Kidney (tissue), 14 donors: ENCODE data around the gene SNX24. TPM values are rescaled to one million over a fixed set of nuclear protein-coding genes. Genes with fewer than 3 reads are reported as not detected.
A peak's percentile ranks its signal among the peaks of the same experiment; 100 is the strongest.

Experiments
- DNase-seq, 5 donors: peaks; one replicate each; pipeline ENCODE4 v3.0.0-alpha.2; 2013 to 2020
- FAIRE-seq: peaks from 2 replicates; lab custom pipeline; 2012; peaks lifted over from hg19 to GRCh38; lab: Jason Lieb, UNC
- H3K27ac ChIP-seq, 2 donors: one replicate each; pipeline ENCODE4 v1.7.0; 2013; ENCODE audit warnings: low read depth in 2 of 2, low read length in 2 of 2, inconsistent platforms in 1 of 2
- H3K27me3 ChIP-seq: one replicate; pipeline ENCODE4 v1.7.1; 2013; ENCODE audit warnings: low read length, inconsistent platforms; ENCODE audit not compliant: control insufficient read depth, insufficient read depth
- H3K36me3 ChIP-seq, 3 donors: one replicate each; pipeline versions ENCODE4 v1.7.0 to v1.7.1; 2013; ENCODE audit warnings: low read length in 3 of 3, control low read depth in 1 of 3, inconsistent platforms in 1 of 3; ENCODE audit not compliant: insufficient read depth in 3 of 3, control insufficient read depth in 2 of 3
- H3K4me1 ChIP-seq, 3 donors: one replicate each; pipeline versions ENCODE4 v1.7.0 to v1.7.1; 2013; ENCODE audit warnings: low read length in 3 of 3, inconsistent platforms in 1 of 3, low read depth in 1 of 3; ENCODE audit not compliant: control insufficient read depth in 2 of 3, insufficient read depth in 2 of 3
- H3K4me3 ChIP-seq, 3 donors: one replicate each; pipeline versions ENCODE4 v1.7.0 to v1.8.1; 2013; ENCODE audit warnings: low read length in 3 of 3, control low read depth in 1 of 3, inconsistent platforms in 1 of 3
- H3K9ac ChIP-seq, 3 donors: one replicate each; pipeline versions ENCODE4 v1.7.0 to v1.7.1; 2013; ENCODE audit warnings: low read length in 3 of 3, control low read depth in 1 of 3, inconsistent platforms in 1 of 3
- H3K9me3 ChIP-seq, 3 donors: one replicate each; pipeline versions ENCODE4 v1.7.0 to v1.7.1; 2013; ENCODE audit warnings: low read length in 3 of 3, control low read depth in 1 of 3, inconsistent platforms in 1 of 3; ENCODE audit not compliant: control insufficient read depth in 2 of 3, insufficient read depth in 1 of 3
- CTCF ChIP-seq: IDR thresholded peaks from 3 replicates; pipeline ENCODE4 v1.5.1; 2012; ENCODE audit warnings: mild to moderate bottlenecking, moderate library complexity, borderline replicate concordance; ENCODE audit not compliant: insufficient read depth; ENCODE audit errors: extremely low read depth
- intact Hi-C: fragments of 100-400 bp; cut with DNase I; formaldehyde crosslinking; loops from one replicate; pipeline ENCODE4 v1.11.1; 2022
- polyA plus RNA-seq: library from polyadenylated mRNA; stranded (reverse); fragments of 350-450 nt; fragmentation: Illumina TruSeq; extraction: RNeasy Lipid Tissue Mini Kit (QIAGEN cat#74804); gene quantifications from one replicate; pipeline ENCODE4 v1.2.3, GENCODE V29; 2014; ENCODE audit warnings: low read depth, low replicate concordance; ENCODE audit not compliant: insufficient read depth
- total RNA-seq: library from RNA; stranded (reverse); fragmentation: NEBNext Ultra II Directional; extraction: Animal tissue kit (Norgen Biotek cat#: 25700); gene quantifications from one replicate; pipeline ENCODE4 v1.2.1, GENCODE V29; 2021
- donor health status: control.
- donor health status: control.
- donor health status: control.
- donor health status: control.
- donor health status: control.
- donor health status: DM: yes; HTN: yes; CAD: no.
- donor health status: Normal renal cell carcinoma (clear cell type).

The SNX24 gene
- total and polyA plus RNA-seq, 2 donors from 2014 or later: 23.8 to 27.0 TPM

GRCh38 chr5:123035918-123036390, 190.5 kb downstream of the SNX24 start:
- Histone ChIP-seq H3K9me3 (no peaks in the 10 kb centered on the region), H3K27me3 (peaks cover 10% of the 10 kb centered on the region), H3K27ac (peak overlapping the region; percentile 93 to 94), H3K4me1 (peaks cover 0 to 5% (median 0%) of the 10 kb centered on the region in 3 donors), H3K4me3 (peak overlapping the region; percentile 41 to 90 (median 85)), H3K36me3 (no peaks in the 10 kb centered on the region), H3K9ac (peak overlapping the region in 2 of 3 donors; percentile 26 to 83)
- no peak for FAIRE-seq
- no peak for TF ChIP-seq CTCF
- DNase-seq: peak; percentile 62 to 87 (median 72)
- intact Hi-C loops: no loop called here

GRCh38 chr5:123036391-123037103, 191.1 kb downstream of the SNX24 start, which contains the start of gene PPIC:
TSS of gene PPIC (minus strand) at chr5:123036725. CDS start at chr5:123036625, 100 bp downstream.
- FAIRE-seq: no peak

GRCh38 chr5:123037104-123037418, 191.6 kb downstream of the SNX24 start:
- DNase-seq (no peak), FAIRE-seq (no peak)
- peak overlapping the region; percentile 58 to 90 (median 85) for H3K4me3 ChIP-seq
- H3K27me3 ChIP-seq: peaks cover 10% of the 10 kb centered on the region
- peak overlapping the region; percentile 36 to 83 (median 77) for H3K9ac ChIP-seq
- intact Hi-C loops: no loop called here
- TF ChIP-seq CTCF: no peak
- H3K27ac ChIP-seq: peak overlapping the region; percentile 93 to 94
- no peaks in the 10 kb centered on the region for H3K36me3 ChIP-seq
- peaks cover 0 to 5% (median 0%) of the 10 kb centered on the region in 3 donors for H3K4me1 ChIP-seq
- no peaks in the 10 kb centered on the region for H3K9me3 ChIP-seq

More at GRCh38 chr5:123036391-123037103, 191.1 kb downstream of the SNX24 start, which contains the start of gene PPIC:
- Histone ChIP-seq H3K4me3 (peak within 1 kb of the TSS; percentile 58 to 90 (median 85)), H3K4me1 (peaks cover 0 to 5% (median 0%) of the 10 kb centered on the region in 3 donors), H3K27ac (peak within 1 kb of the TSS; percentile 93 to 94), H3K27me3 (peaks cover 10% of the 10 kb centered on the region), H3K9ac (peak within 1 kb of the TSS; percentile 36 to 83 (median 77)), H3K9me3 (no peaks in the 10 kb centered on the region), H3K36me3 (no peaks in the 10 kb centered on the region)
- TF ChIP-seq CTCF: no peak
- DNase-seq: peak; percentile 86 to 94 (median 88)
- intact Hi-C loops: no loop called here
